ENCODE measurements around the gene TUSC2. TPM values are rescaled to one million over a fixed set of nuclear protein-coding genes. Genes with fewer than 3 reads are reported as not detected.
"Not testable (repeated sequence)": the region's sequence is repeated elsewhere in the genome, so short reads cannot be mapped to it uniquely, and the experiment has no call there.

Gene TUSC2
- total RNA-seq, 1 donor from 2014 or later, result 23.9 TPM

DNA sequence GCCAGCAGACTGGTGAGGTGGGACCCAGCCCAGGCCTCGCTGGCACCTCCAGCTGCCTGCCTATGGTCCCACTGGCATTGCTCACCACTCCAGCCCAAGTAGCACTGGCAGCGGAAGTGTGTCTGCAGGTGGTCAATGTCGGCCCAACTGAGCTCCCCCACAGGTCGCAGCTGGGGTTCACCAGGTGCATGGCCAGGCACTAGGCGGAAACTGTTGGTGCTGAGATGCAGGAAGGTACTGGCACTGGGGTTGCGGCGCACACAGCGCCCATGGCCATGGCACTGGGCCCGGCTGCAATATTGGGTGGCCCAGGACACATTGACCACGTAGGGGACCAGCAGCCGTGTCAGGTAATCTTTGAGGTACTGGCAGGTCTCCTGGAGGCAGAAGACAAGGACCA, 9.9 kb downstream of the TUSC2 start:
- H3K9me3 Mint-ChIP-seq, result no peaks in the 10 kb centered on the region
- peaks cover 13% of the 10 kb centered on the region for H3K4me1 Mint-ChIP-seq (ENCODE audit: low read depth)
- intact Hi-C loops (cut with micrococcal nuclease), result no loop called here
- H3K36me3 Mint-ChIP-seq (ENCODE audit: low read depth), result peaks cover 19% of the 10 kb centered on the region
- H3K4me3 Mint-ChIP-seq (ENCODE audit: low read depth), result peak overlapping the region; percentile 37
- no peak overlapping the region for H3K27ac Mint-ChIP-seq
- DNase-seq (ENCODE audit: low spot score), result no peak
- no peaks in the 10 kb centered on the region for H3K27me3 Mint-ChIP-seq (ENCODE audit: low read depth)

DNA sequence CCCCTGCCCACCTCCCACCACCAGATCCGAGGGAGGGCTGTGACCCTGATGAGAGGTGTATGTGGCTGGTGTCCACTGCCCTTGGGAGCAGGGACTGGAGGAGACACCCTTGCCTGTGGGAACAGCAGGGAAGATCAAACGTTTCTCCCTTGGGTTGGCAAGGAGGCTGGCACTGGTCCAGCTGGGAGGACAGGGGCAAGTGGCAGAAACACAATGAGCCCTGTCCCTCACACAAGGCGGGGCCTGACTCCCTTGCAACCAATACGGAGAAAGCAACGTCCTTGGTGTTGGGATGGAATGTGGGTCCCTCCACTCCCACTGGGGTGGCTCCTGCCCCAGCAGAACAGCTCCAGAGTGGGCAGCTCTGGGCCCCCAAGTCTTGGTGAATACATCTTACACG, 10.7 kb downstream of the TUSC2 start:
- Mint-ChIP-seq H3K27me3 (ENCODE audit: low read depth) (no peaks in the 10 kb centered on the region), H3K27ac (no peak overlapping the region), H3K4me3 (ENCODE audit: low read depth) (no peak overlapping the region), H3K36me3 (ENCODE audit: low read depth) (peaks cover 19% of the 10 kb centered on the region), H3K4me1 (ENCODE audit: low read depth) (peaks cover 13% of the 10 kb centered on the region), H3K9me3 (no peaks in the 10 kb centered on the region)
- intact Hi-C loops (cut with micrococcal nuclease), result no loop called here
- no peak for DNase-seq (ENCODE audit: low spot score)

DNA sequence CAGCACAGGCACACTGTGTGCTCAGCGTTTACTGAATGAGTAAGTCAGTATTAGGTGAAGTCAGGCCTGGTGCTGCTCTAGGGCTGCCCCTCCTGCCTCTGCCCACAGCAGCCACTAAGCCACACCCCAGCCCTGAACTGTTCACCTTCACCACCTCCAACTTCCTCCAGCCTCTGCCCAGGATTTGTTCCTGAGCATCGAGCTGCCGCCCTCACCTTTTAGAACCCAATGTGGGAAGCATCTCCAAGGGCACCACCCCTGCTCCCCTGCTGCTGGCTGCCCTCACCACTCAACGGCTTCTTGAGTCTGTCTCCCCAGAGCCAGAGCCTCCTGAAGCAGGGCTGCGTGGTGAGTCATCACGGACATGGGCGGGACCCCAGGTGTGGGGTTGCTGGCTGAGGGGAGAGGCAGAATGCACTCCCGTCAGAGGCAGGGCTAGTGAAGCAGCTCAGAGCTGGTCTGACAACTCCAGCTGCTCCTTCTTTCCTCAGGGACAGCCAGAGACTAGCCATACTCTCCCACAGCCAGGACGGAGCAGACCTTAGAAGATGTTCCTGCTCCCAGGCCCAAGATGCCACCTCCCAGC, 11.3 kb downstream of the TUSC2 start:
- H3K4me1 Mint-ChIP-seq (ENCODE audit: low read depth), result peaks cover 13% of the 10 kb centered on the region
- DNase-seq (ENCODE audit: low spot score), result no peak
- no peaks in the 10 kb centered on the region for H3K9me3 Mint-ChIP-seq
- intact Hi-C loops (cut with micrococcal nuclease), result no loop called here
- H3K4me3 Mint-ChIP-seq (ENCODE audit: low read depth), result no peak overlapping the region
- no peaks in the 10 kb centered on the region for H3K27me3 Mint-ChIP-seq (ENCODE audit: low read depth)
- H3K27ac Mint-ChIP-seq, result peak overlapping the region; percentile 40
- H3K36me3 Mint-ChIP-seq (ENCODE audit: low read depth), result peaks cover 19% of the 10 kb centered on the region

GRCh38 chr3:50314816-50315215, 13.2 kb downstream of the TUSC2 start:
- Mint-ChIP-seq H3K27ac (no peak overlapping the region), H3K4me1 (ENCODE audit: low read depth) (peaks cover 11% of the 10 kb centered on the region), H3K36me3 (ENCODE audit: low read depth) (peaks cover 21% of the 10 kb centered on the region), H3K4me3 (ENCODE audit: low read depth) (no peak overlapping the region), H3K9me3 (peaks cover under 1% of the 10 kb centered on the region), H3K27me3 (ENCODE audit: low read depth) (no peaks in the 10 kb centered on the region)
- no peak for DNase-seq (ENCODE audit: low spot score)
- intact Hi-C loops (cut with micrococcal nuclease), result no loop called here

- Mint-ChIP-seq H3K27me3 (ENCODE audit: low read depth) (no peaks in the 10 kb centered on the region), H3K4me1 (ENCODE audit: low read depth) (peaks cover 11% of the 10 kb centered on the region), H3K4me3 (ENCODE audit: low read depth) (no peak overlapping the region), H3K36me3 (ENCODE audit: low read depth) (peaks cover 22% of the 10 kb centered on the region), H3K27ac (no peak overlapping the region), H3K9me3 (peaks cover 5% of the 10 kb centered on the region)
- no peak for DNase-seq (ENCODE audit: low spot score)
- intact Hi-C loops (cut with micrococcal nuclease), result no loop called here
Observed at GRCh38 chr3:50314342-50314741, 13.7 kb downstream of the TUSC2 start.

DNA sequence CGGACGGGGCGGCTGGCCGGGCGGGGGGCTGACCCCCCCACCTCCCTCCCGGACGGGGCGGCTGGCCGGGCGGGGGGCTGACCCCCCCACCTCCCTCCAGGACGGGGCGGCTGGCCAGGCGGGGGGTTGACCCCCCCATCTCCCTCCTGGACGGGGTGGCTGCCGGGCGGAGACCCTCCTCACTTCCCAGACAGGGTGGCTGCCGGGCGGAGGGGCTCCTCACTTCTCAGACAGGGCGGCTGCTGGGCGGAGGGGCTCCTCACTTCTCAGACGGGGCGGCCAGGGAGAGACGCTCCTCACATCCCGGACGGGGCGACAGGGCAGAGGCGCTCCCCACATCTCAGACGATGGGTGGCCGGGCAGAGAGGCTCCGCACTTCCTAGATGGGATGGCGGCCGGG, 16.0 kb downstream of the TUSC2 start:
- H3K36me3 Mint-ChIP-seq (ENCODE audit: low read depth), result peaks cover 13% of the 10 kb centered on the region
- H3K27ac Mint-ChIP-seq; H3K4me1 Mint-ChIP-seq (ENCODE audit: low read depth); H3K4me3 Mint-ChIP-seq (ENCODE audit: low read depth); DNase-seq (ENCODE audit: low spot score); intact Hi-C loops (cut with micrococcal nuclease); H3K9me3 Mint-ChIP-seq; H3K27me3 Mint-ChIP-seq (ENCODE audit: low read depth): not testable (repeated sequence)

- Mint-ChIP-seq H3K27ac (no peak overlapping the region), H3K4me1 (ENCODE audit: low read depth) (peaks cover 13% of the 10 kb centered on the region), H3K36me3 (ENCODE audit: low read depth) (peaks cover 6% of the 10 kb centered on the region), H3K4me3 (ENCODE audit: low read depth) (no peak overlapping the region), H3K27me3 (ENCODE audit: low read depth) (no peaks in the 10 kb centered on the region), H3K9me3 (peaks cover 2% of the 10 kb centered on the region)
- intact Hi-C loops (cut with micrococcal nuclease), result no loop called here
- DNase-seq (ENCODE audit: low spot score), result no peak
Observed at GRCh38 chr3:50304601-50305000, 23.4 kb downstream of the TUSC2 start.

GRCh38 chr3:50303013-50303815, 24.8 kb downstream of the TUSC2 start, which contains the start of gene HYAL1:
HYAL1 (minus strand) TSS chr3:50303574; CDS start chr3:50302956, 618 bp downstream.
- Mint-ChIP-seq H3K27ac (no peak within 1 kb of the TSS), H3K4me1 (ENCODE audit: low read depth) (peaks cover 14% of the 10 kb centered on the region), H3K9me3 (no peaks in the 10 kb centered on the region), H3K27me3 (ENCODE audit: low read depth) (no peaks in the 10 kb centered on the region), H3K4me3 (ENCODE audit: low read depth) (no peak within 1 kb of the TSS), H3K36me3 (ENCODE audit: low read depth) (peaks cover 3% of the 10 kb centered on the region)
- intact Hi-C loops (cut with micrococcal nuclease), result no loop called here
- DNase-seq (ENCODE audit: low spot score), result no peak

GRCh38 chr3:50302095-50303012, 25.7 kb downstream of the TUSC2 start:
- no peak overlapping the region for H3K4me3 Mint-ChIP-seq (ENCODE audit: low read depth)
- H3K4me1 Mint-ChIP-seq (ENCODE audit: low read depth), result peaks cover 17% of the 10 kb centered on the region
- DNase-seq (ENCODE audit: low spot score), result no peak
- no peak overlapping the region for H3K27ac Mint-ChIP-seq
- H3K27me3 Mint-ChIP-seq (ENCODE audit: low read depth), result no peaks in the 10 kb centered on the region
- intact Hi-C loops (cut with micrococcal nuclease), result no loop called here
- no peaks in the 10 kb centered on the region for H3K9me3 Mint-ChIP-seq
- H3K36me3 Mint-ChIP-seq (ENCODE audit: low read depth), result peaks cover 3% of the 10 kb centered on the region

GRCh38 chr3:50300681-50301254, 27.3 kb downstream of the TUSC2 start:
- no peak for DNase-seq (ENCODE audit: low spot score)

GRCh38 chr3:50299929-50300680, 27.9 kb downstream of the TUSC2 start:
- Mint-ChIP-seq H3K27ac (peak overlapping the region; percentile 93), H3K4me1 (ENCODE audit: low read depth) (peaks cover 17% of the 10 kb centered on the region), H3K27me3 (ENCODE audit: low read depth) (no peaks in the 10 kb centered on the region), H3K4me3 (ENCODE audit: low read depth) (peak overlapping the region; percentile 98), H3K36me3 (ENCODE audit: low read depth) (peaks cover 3% of the 10 kb centered on the region), H3K9me3 (no peaks in the 10 kb centered on the region)
- no peak for DNase-seq (ENCODE audit: low spot score)
- intact Hi-C loops (cut with micrococcal nuclease), result loop anchor here (1.0 to 10.0 kb wide), 7 partner anchors 21 to 365 kb away; partner anchors contain the start of genes CYB561D2, GNAI2, NPRL2 and TUSC2

More at GRCh38 chr3:50300681-50301254, 27.3 kb downstream of the TUSC2 start:
- Mint-ChIP-seq H3K36me3 (ENCODE audit: low read depth) (peaks cover 3% of the 10 kb centered on the region), H3K4me3 (ENCODE audit: low read depth) (peak overlapping the region; percentile 98), H3K27me3 (ENCODE audit: low read depth) (no peaks in the 10 kb centered on the region), H3K4me1 (ENCODE audit: low read depth) (peaks cover 17% of the 10 kb centered on the region), H3K9me3 (no peaks in the 10 kb centered on the region), H3K27ac (peak overlapping the region; percentile 93)
- intact Hi-C loops (cut with micrococcal nuclease), result no loop called here

DNA sequence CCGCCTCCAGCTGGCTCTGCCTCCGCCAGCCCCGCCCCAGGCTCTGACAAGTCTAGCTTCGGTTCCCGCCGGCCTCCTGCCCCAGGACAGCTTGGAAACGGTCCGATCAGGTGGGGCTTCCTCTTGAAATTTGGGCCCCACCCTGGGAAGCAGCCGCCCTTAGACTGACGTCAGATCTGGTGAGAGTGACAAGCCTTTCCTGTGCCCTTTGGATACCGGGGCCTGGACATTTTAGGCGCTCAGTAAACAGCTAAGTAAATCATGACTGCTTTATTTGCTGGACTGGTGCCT, 28.4 kb downstream of the TUSC2 start:
- Mint-ChIP-seq H3K27ac (peak overlapping the region; percentile 93), H3K4me3 (ENCODE audit: low read depth) (peak overlapping the region; percentile 98), H3K4me1 (ENCODE audit: low read depth) (peaks cover 17% of the 10 kb centered on the region), H3K9me3 (no peaks in the 10 kb centered on the region), H3K36me3 (ENCODE audit: low read depth) (peaks cover 3% of the 10 kb centered on the region), H3K27me3 (ENCODE audit: low read depth) (no peaks in the 10 kb centered on the region)
- intact Hi-C loops (cut with micrococcal nuclease), result loop anchor here (1.0 to 10.0 kb wide), 7 partner anchors 22 to 365 kb away; partner anchors contain the start of genes CYB561D2, GNAI2, NPRL2 and TUSC2
- DNase-seq (ENCODE audit: low spot score), result no peak

Data from activated T-helper 2 cell treated with anti-CD3 and anti-CD28 coated beads, Interferon-gamma antibody, Interleukin-2, Interleukin-4, amounts not matched to agents 10 μg/mL and 5 μg/mL and 100 μg/mL, durations not matched to agents 14 hours and 24 hours and 36 hours (primary cell).